Effector CD4-positive, alpha-beta T cell (primary cell): ENCODE data around the gene ASAH2. TPM values are rescaled to one million over a fixed set of nuclear protein-coding genes. Genes with fewer than 3 reads are reported as not detected.
"Not testable (repeated sequence)": the region's sequence is repeated elsewhere in the genome, so short reads cannot be mapped to it uniquely, and the experiment has no call there.

ENCODE experiments used
- DNase-seq: peaks from one replicate; pipeline ENCODE4 v3.0.0-alpha.2; 2020
- total RNA-seq: gene quantifications from one replicate; lab custom pipeline; 2026; lab: John Stamatoyannopoulos, UW

ASAH2 gene
- total RNA-seq = not detected

DNA sequence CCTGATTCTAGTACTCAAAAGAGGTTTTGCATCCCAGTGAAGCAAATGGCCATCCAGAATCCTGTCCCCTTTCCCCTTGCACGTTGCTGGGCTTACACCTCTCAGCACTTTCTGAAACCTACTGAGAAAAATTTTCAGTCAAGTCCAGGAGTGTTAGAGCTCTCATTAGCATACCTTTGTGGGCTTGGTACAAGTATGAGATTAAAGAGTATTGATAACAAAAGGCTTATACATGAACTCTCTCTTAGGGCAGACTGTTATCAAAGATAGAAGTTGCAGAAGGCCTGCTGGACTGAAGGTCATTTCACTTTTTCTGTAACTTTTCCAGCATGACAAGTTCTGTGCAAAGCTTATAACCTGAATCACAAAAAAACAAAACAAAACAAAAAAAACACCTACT lies at the start of gene ASAH2:
Gene ASAH2 (minus strand): TSS at position 123 of the 400 bp plus-strand sequence. CDS start 2,906 bp downstream, outside the sequence.
- no peak for DNase-seq

DNA sequence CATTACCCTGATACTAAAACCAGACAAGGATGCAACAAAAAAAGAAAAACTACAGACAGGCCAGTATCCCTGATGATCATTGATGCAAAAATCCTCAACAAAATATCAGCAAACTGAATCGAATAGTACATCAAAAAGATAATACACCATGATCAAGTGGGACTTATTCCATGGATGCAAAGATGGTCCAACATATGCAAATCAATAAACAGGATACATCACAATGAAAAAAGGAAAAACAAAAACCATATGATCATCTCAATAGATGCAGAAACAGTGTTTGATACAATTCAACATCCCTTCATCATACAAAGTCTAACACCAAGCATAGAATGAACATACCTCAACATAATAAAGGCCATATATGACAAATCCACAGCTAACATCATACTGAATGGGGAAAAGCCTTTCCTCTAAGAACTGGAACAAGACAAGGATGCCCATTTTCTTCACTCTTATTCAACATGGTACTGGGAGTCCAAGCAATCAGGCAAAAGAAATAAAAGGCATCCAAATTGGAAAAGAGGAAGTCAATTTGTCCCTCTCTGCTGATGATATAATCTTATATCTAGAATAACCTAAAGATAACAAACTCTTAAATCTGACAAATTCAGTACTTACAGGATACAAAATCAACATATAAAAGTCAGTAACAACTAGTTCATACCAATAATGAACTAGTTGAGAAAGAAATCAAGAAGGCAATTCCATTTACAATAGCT lies 48.8 kb upstream of the ASAH2 start:
- DNase-seq = no peak

DNA sequence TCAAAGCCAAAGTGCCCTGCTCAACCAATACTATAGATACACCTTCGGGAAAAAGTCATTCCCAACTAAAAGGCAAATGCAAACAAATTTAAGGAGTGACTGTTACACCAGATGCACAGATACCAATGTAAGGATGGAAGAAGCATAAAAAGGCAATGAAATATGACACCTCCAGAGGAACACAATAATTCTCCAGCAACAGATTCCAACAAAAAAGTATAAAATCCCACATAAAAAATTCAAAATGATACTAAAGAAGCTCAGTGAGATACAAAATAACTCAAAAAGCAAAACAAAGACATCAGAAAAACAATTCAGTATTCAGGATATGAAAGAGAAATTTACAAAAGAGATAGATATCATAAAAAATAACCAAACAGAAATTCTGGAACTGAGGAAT lies 44.1 kb upstream of the ASAH2 start:
- no peak for DNase-seq

DNA sequence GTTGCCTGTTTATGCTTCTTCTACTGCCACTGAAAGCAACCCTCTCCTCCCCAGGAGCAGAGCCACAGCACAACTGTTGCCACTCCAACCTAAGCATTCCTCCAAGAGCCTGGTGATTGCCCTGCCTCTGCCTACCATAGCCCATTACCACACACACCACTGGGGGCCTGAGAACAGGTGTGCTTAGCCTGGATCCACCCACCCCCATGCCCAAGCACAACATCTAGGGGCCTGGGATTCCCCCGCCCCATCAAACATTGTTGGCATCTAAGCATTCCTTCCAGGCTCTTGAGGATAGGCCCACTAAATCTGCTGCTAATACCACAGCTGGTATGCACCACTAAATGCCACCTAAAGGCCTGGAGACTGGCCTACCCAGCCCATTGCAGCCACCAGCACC lies 43.3 kb upstream of the ASAH2 start:
- DNase-seq = no peak

DNA sequence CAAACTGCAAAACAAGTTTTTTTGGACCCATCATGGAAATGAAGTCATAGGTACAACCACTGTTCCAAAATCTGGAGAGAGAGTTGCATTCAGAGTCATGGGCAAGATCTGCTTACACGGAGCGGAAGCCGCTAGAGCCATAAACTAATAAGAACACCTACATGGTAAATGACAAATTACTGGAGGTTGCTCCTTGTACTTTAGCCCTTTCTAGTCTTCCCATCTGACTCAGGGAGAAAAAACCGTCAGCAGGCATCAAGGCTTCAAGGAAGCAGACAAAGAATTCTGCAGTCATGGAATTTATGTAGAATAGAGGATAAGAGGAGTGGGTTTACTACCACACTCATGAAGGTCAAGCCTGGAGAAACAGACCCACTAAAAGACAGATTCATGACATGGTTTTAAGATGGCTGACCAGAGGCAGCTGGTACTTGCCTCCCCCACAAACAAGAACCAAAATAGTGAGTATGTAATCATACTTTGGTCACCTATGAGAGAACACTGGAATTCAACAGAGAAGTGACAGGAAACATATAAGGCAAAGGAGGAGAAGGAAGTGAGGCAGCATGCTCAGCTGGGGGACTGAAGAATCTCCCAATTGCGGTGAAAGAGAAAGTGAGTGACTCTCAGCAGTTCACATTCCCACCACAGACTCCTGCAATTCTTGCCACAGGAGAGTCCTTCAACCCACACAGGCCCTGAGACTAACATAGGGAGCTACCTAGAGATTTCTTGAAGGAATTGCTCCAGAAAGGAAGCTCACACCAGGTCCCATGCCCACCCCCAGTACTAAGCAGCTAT lies 42.4 kb upstream of the ASAH2 start:
- DNase-seq = no peak

DNA sequence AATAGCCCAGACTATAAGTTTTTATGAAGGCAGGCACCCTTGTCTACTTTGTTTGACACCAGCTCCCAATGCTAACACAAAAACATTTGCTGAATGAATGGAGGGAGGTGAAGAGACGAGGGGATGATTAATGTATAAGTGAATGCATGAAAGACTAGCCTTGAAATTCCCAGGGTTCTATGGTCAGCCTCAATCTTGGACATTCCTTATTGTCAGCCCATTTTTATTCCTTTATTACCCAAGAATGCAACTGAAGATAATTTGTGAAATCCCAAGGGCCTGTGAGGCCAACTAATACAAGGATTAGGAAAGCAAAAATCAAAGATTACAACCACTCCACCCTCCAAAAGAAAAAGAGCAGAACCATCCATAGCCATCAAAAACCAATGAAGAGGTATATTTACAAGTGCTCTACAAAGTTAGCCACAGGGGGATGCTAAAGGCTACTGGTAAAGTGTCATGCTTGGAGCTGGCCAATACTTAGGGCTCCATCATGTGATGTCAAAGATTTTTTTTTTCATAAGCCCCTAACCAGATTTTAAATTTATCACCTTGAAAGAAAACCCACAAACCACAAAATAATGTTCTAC lies 40.0 kb upstream of the ASAH2 start:
- no peak for DNase-seq

DNA sequence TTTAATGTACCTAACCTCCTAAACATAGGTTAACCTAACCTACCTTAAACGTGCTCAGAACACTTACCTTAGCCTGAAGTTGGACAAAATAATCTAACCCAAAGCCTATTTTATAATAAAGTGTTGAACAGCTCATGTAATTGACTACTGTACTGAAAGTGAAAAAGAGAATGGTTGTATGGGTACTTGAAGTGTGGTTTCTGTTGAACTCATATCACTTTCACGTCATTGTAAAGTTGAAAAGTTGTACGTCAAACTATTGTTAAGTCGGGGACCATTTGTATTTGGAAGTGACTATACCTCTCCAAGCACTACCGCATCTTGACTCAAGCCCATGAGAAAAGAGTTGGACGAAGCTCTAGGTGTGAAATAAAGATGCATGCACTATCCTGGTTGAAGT lies 37.9 kb upstream of the ASAH2 start:
- DNase-seq = no peak

DNA sequence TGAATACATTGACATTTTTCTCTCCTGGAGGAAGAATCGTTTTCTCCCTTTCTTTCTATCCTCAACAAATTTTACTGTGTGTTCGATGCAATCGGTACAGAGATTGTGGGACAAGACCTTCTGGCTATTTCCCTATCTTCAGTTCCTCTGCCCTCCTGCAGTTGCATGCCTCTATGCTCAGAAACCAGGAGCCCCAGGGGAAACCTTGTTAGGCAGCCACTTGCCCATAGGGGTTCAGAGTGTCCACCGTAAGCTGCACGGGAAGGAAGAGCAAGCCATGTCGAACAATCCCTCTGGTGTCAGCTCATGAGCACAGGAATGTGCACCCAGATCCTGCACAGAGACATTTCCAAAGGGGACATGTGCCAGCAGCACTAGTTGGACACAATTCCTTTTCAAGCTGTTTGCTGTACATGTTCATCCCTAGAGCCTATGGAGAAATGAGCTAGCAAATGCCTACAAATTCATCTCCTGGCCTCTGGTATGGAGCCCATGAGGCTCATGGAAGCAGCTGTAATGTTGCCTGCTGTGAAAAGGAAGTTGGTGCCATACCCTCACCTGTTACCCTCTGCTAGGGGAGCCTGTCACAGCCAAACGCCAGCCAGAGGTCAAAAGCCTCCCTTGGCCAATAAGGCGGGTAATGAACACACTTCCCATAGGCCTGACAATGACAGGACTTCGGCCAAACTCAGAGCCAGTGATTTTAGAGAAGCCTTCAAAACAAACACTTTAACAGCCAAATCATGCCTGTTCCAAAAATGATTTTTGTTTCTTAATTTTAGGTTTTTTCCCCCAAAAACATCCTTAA lies 35.9 kb upstream of the ASAH2 start:
- no peak for DNase-seq

DNA sequence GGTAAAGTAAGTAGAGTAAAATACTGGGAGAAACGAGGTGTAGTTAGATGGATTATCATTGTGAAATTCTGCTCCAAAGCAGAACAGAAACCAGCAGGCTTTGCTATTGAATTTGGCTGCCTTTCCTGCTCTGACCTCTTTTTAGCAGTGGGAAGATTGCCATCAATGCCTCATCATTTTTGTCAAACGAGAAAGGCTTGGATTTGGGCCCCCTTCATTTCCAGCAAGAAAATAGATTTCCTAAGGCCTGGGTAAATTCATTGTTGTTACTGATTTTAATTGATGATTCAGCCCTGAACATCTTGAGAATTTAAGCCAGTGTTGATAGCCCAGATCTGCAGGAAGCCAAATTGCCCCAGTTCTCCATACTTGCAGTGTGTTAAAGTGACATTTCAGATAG lies 35.2 kb upstream of the ASAH2 start:
- DNase-seq = no peak

DNA sequence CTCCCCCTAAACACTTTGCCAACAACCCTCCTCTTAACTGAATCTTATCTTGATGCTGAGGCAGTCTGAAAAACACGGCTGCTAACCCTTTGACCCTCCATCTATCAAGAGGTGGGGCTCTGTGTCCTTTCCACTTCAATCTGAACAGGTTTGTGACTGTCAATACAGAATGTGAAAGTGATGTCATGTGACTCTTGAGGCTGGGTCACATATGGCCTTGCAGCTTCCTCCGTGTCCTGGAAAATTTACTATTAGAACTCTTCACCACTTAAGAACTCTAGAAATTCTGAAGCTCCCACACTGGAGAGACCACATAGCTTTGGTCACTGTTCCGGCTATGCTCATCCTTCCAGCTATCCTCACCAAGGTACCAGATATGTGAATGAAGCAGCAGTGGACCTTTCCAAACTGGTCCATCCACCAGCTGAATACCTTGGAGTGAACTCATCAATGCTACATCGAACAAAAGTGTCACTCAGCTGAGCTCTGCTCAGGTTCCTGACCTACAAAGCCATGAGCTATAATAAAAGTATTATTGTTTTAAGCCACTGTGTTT lies 30.7 kb upstream of the ASAH2 start:
- DNase-seq = no peak

DNA sequence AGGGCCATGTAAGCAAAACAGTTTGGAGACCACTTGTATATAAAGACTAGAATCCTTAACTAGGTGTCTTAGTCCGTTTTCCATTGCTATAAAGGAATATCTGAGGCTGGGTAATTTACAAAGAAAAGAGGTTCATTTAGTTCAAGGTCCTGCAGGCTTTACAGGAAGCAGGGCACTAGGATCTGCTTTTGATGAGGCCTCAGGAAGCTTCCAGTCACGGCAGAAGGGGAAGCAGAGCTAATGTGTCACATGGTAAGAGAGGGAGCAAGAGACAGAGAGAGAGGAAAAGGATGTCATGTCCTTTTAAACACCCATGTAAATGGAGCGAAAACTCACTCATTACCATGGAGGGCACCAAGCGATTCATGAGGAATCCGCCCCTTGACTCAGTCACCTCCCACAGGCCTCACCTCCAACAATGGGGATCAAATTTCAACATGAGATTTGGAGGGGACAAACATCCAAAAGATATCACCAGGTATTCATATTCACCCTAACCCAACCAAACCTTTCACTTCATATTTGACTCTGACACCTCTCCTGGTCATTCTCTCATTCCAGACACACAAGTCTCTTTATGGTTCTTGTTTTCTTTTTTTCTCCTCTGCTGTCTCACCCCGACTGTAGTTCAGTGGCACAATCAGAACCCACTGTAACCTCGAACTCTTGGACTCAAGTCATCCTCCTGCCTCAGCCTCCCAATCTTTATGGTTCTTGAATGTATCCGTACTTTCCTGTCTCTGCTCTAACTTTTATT lies 30.1 kb upstream of the ASAH2 start:
- no peak for DNase-seq

DNA sequence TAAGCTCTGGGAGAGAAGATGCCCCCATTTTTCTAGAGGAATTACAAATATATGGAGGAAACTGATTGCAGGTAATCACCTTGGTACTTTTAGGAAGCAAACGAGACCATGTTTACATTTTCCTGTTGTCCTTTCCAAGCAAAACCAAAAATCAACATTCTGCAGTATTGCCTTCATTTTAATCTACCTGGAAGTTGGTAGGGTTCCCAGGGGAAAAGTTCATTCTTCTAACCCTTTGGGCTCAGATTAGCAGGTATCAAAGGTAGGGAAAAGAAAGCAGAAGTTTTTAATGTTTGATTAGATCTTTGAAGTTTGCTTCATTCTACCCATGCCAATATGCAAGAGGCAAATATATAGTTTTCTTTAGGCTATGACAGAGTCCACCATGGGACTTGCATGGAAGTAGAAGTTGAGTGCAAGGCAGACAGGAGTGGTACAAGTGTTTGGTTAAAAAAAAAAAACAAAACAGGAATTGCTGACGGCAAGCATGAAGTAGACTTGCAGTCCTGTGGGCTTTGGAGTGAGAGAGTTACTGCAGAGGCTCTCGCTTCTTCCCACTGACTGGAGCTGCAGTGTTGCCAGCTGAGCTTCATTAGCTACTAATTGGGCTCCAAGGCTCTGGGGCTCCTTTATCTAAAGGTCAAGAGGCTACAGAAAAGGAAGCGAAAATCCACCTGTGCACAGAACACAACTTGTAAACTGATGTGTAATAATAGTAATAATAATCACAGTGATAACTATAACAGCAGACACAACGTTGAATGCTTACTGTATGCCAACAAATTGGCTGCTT lies 28.9 kb upstream of the ASAH2 start:
- no peak for DNase-seq

DNA sequence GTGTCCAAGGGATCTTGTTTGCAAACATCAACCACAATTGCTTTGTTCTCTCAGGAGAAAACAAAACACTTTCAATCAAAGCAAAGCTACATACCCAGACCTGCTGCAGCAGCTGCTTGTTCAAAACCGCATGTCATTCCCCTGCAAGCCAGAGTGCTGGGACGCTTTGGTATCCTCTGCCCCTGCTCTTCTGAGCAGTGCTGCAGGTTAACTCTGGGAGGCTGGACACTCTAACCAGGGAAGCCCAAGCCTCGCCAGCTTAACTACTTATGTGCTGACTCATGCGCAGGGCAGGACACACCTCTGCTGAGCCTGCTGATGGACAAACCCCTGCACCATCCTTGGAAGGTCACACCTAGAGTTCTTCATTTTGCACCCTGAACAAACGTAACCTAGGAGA lies 28.2 kb upstream of the ASAH2 start:
- DNase-seq = no peak

DNA sequence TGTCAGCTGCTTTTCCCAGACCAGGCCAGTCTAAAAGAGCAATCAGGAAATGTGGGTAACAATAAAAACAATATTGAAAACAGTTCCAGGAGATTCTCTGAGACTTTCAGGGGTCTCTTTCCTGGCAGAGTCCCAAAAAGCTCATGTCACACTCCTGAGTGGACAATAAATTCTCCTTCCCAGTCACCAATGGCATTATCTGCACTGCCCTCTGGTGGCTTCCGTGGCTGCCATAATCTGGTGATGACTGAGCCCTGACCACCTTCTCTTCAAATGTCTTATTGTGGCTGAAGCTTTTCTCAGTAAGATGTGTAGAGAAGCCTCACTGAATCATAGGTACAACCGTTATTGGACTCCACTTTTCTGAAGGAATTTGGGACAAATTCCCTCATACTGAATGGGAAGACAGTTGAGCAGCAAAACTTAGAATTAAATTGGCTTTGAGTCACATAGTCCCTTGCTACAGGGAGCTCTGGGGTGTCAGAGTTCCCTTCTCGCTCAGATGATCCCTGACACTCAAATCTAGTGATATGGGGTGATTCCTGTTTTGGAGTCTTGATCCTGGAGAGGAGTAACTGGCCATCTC lies 24.4 kb upstream of the ASAH2 start:
- no peak for DNase-seq

DNA sequence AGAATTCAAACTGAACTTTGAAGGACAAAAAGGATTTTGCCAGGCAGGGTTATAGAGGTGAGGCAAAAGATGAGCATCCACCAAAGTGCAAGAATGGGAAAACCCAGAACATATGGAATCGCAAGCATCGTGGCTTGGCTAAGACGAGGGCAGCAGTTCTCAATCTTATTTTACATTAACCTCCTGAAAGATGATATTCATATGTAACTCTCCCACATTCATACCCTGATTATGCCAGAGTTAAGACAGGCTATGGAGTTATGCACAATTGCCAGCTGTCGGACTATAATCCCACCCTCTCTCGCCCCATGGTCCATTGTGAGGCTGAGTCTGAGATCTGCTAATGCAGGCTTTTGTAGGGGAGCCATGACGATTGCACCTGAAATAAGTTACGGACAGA lies 21.2 kb upstream of the ASAH2 start:
- no peak for DNase-seq

DNA sequence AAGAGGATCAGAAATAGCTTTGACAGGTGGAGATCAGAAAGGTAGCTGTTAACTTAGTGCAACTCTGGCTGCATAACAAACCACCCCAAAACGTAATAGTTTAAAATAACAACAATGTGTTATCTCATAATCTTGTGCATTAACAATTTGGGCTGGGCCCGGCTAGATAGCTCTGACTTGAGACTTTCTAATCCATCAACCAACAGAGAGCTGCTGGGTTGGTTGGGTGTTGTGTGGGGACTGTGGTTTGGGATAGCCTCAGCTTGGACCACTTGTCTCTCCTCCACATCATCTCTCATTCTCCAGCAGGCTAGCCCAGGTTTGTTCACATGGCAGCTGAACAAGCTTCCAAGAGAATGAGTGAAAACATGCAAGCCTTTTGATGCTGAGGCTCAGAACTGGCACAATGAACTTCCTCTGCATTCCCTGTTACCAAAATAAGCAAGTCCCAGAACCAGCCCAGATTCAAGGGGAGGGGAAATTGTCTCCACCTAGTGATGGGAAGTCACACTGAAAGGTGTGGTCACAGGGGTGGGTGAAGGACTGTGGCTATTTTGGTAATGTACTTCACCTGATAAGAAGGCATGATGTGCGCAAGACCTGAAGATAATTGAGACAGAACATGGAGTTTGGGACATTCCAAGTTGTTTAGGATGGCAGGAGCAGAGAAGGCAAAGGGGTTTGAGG lies 20.4 kb upstream of the ASAH2 start:
- no peak for DNase-seq

DNA sequence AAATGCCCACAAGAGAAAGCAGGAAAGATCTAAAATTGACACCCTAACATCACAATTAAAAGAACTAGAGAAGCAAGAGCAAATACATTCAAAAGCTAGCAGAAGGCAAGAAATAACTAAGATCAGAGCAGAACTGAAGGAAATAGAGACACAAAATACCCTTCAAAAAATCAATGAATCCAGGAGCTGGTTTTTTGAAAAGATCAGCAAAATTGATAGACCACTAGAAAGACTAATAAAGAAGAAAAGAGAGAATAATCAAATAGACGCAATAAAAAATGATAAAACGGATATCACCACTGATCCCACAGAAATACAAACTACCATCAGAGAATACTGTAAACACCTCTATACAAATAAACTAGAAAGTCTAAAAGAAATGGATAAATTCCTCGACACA lies 16.6 kb upstream of the ASAH2 start:
- not testable (repeated sequence) for DNase-seq

DNA sequence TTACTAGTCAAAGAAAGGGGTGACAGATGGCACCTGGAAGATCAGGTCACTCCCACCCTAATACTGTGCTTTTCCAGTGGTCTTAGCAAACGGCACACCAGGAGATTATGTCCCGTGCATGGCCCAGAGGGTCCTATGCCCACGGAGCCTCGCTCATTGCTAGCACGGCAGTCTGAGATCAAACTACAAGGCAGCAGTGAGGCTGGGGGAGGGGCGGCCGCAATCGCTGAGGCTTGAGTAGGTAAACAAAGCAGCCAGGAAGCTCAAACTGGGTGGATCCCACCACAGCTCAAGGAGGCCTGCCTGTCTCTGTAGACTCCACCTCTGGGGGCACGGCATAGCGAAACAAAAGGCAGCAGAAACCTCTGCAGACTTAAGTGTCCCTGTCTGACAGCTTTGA lies 11.3 kb upstream of the ASAH2 start:
- DNase-seq = not testable (repeated sequence)

DNA sequence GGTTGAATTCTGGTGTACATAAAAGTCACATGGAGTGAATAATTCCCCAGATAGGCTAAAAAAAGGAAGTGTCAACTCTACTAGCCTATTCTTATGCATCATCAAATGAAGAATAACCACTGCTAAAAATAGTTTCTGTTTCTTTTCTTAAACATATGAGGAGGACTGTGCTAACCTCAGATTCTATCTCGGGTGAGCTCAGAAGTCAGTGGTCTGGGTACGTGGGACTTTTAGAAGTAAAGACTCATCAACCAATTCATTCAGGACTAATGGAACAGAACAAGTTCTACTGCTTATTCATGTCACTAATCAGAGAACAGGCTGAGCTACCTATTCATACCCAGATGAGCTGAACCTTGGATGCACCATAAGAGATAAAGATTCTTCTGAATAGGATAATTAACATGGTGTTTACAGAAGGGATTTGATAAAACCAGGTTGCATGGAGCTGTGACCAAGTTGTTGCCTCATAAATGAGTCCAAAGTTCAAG lies 9.5 kb upstream of the ASAH2 start:
- DNase-seq = no peak

DNA sequence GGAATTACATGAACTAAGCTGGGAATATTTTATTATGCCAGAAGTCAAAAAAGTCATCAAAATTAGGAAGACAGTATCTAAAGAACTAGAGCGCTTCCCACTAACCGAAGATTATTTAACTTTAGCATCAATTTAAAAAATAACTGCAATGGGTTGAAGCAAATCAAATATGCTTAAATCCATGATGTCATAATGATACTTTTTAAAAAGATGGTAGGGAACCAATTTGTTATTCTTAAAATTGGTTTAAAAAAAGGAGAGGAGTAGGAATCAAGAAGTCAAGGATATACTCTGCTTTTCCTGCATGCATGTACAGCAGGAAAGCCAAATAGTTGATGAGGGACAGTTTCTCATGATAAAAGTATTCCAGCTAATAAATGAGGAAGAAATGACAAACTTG lies 3.2 kb upstream of the ASAH2 start:
- no peak for DNase-seq
